ENCODE measurements around the gene ICE2.
"Not testable (repeated sequence)": the region's sequence is repeated elsewhere in the genome, so short reads cannot be mapped to it uniquely, and the experiment has no call there.

ICE2 gene

DNA sequence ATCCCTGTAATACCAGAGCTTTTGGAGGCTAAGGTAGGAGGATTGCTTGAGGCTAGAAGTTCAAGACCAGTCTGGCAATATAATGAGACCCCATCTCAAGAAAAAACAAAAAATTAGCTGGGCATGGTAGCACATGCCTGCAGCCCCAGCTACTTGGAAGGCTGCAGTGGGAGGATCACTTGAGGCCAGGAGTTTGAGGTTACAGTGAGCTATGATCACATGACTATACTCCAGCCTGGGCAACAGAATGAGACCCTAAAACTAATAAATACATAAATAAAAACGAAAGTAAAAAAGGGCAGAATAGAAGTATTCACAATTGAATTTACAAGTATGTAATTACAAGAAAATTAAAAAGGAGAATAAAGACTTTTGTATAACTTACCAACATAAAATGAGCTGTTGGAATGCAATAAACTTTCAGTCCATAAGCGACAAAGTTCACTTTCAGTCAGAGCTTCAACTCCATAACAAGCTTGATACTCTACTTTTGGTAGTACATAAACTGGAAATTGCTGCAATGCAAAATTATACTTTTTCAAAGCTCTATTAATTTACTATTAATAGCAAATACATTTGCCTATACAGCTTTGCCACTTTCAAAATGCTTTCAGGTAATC, 36.8 kb downstream of the ICE2 start:
- DNase-seq = no peak

DNA sequence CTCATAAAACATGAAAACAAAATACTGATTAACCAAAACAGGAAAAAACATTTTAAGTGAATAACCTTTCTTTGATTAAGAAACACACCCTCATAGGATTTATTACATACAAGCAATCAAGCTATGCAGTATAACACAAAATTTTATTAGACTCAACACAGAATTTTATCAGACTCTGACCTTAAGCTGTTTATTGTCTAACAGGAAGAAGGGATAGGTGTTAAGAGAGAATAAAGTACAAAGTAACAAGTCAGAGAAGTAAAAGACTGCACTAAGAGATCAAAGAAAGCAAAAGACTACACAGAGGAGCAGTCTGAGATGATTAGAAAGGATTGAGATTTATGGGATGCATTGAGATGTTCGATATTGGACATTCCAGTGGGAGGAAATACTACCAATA, 37.6 kb downstream of the ICE2 start:
- no peak for DNase-seq

DNA sequence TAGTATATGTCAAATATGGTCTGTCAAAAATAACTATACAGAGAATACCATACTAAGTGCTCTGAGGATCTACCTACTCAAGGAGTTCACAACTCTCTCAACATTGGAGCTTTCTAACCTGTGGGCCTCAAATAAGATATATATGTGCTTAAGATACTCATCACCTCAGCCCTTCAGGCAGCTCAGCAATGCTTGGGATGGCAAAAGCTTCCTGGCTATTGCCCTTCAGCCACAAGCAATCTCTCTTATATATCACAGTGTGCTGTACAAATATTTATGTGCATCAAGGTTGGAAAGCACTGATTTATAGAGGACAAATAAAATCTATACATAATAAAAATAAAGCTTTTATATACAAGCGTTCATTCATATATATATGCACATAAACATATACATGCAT, 40.3 kb downstream of the ICE2 start:
- no peak for DNase-seq

DNA sequence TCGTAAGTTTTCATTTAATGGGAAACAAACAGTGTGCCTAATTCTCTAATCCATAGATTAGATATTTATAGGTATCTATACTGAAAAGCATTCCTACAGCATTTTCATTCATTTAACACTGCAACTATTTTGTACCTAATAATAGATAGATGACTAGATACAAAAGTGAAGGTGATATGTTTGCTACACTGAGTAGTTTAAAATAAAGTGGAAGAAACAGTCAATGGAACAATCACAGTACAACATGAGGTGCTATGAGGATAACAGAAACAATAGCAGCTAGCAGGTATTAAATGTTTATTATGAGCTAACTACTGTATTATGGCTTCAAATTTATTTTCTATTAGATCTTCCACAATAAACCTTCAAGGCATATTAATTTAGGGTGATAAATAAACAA, 50.0 kb downstream of the ICE2 start:
- DNase-seq = no peak

DNA sequence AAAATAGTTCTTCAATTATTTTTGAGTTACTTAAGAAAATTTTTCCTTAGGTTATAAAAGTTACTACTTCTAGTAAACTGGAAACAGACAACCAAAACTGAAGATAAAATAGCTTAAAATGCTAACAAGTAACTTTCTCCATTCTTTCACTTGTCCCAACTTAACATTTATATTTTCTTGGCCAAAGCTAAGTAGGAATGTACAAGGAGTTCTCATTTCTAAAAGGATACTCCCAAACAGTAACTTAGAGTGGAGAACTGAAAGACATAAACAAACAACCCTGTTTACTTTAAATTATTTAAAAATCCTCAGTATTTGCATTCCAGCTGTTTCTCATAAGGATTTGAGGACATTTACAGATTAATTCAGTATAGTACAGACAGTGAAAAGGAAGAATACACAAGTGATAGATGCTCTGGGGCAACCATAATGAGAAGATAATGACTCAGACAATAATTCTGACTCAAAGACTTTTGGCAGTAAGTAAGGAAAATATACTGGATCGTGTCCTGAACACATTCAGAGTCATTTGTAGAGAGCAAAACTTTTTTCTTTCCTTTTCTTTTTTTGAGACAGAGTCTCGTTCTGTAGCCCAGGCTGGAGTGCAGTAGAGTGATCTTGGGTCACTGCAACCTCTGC, 52.0 kb downstream of the ICE2 start:
- DNase-seq = no peak

- DNase-seq = no peak
These were observed 53.5 kb downstream of the ICE2 start for GRCh38 chr15:60425461-60425860.

- no peak for DNase-seq
These were observed 54.9 kb downstream of the ICE2 start for GRCh38 chr15:60424006-60424405.

DNA sequence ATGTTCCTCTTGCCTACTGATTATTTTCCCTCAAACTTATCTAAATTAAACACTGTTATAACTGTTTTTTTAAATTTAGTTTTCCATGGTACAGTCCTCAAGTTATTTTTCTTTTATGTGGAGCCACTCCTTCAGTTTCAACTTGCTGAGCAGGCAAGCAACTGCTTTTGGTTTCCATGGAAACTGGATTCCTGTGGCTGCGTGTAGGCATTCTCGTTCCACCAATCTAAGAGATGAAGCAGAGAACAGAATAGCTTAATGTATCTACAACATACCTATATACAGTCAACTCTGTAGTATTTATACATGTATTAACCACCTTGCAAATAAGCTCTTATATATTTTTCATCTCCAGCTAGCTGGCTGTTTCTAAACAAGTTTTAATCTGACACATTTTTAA, 55.4 kb downstream of the ICE2 start:
- DNase-seq = no peak

GRCh38 chr15:60421544-60421943, 57.4 kb downstream of the ICE2 start:
- no peak for DNase-seq

- no peak for DNase-seq
These were observed 58.7 kb downstream of the ICE2 start for GRCh38 chr15:60420203-60420716.

DNA sequence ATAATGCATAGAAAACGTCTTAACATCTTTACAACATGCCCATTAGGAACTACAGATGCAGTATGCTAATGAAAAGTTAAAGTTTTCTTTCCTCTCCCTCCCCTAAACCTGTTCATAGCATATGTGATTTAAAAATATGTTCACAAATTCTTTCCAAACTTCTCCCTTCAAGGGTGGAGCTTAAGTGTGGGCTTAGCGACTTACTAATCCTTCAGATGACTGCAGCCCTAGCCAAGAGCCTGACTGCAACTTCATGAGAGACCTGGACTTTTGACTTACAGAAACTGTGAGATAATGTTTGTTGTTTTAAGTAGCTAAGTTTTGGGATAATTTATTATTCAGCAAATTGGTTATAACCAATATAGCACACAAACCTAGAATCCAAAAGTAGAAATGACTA, 59.2 kb downstream of the ICE2 start:
- DNase-seq = no peak

GRCh38 chr15:60418096-60418495, 60.8 kb downstream of the ICE2 start:
- no peak for DNase-seq

- DNase-seq = no peak
These were observed 61.8 kb downstream of the ICE2 start for GRCh38 chr15:60417112-60417511.

DNA sequence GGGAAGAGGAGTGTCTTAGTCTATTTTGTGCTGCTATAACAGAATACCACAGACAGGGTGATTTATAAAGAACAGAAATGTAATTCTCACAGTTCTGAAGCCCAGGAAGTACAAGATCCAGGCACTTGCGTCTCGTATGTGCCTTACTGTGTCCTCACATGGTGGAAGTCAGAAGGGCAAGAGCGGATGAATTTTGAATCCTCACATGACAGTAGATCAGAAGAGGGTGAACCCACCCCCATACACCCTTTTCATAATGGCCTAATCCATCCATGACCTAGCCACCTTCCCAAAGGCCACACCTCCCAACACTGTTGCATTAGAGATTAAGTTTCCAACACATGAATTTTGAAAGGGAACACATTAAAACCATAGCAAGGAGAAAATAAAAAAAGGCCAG, 62.5 kb downstream of the ICE2 start:
- no peak for DNase-seq

DNA sequence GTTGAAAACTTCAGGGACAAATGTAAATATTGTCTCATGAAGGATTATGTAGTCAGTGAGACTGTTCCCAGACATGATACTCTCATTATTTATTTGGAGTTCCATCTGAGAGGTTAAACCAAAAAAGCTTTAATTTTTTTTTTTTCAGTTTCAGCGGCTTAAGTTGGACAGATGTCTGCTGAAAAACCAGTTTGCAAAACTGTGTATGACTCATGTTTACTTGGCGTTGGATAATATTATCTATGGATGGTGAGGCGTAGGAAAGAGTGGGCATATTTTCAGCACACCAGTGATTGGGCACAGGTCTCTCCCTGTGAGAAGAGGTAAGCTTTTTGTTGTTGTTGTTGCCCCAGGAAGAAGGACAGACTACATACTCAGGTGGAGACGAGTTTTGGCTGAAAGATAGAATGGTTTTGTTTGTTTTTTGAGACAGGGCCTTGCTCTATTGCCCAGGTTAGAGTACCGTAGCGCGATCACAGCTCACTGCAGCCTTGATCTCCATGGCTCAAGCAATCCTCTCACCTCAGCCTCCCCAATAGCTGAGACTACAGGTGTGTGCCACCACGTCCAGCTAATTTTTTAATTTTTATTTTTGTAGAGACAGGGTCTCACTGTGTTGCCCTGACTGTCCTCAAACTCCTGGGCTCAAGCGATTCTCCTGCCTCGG, 64.8 kb downstream of the ICE2 start:
- no peak for DNase-seq

- no peak for DNase-seq
These were observed 65.6 kb downstream of the ICE2 start for GRCh38 chr15:60413231-60413824.

DNA sequence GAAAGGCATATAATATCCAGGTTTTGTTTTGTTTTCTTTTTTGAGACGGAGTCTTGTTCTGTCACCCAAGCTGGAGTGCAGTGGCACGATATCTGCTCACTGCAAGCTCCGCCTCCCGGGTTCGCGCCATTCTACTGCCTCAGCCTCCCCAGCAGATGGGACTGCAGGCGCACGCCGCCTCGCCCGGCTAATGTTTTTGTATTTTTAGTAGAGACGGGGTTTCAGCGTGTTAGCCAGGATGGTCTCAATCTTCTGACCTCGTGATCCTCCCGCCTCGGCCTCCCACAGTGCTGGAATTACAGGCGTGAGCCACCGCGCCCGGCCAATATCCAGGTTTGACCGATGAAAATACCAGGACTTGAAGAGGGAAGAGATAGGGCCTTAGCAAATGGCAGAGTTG, 66.1 kb downstream of the ICE2 start:
- not testable (repeated sequence) for DNase-seq

- no peak for DNase-seq
These were observed 67.0 kb downstream of the ICE2 start for GRCh38 chr15:60411774-60412425.

- DNase-seq = not testable (repeated sequence)
These were observed 68.6 kb downstream of the ICE2 start for GRCh38 chr15:60410350-60410749.

DNA sequence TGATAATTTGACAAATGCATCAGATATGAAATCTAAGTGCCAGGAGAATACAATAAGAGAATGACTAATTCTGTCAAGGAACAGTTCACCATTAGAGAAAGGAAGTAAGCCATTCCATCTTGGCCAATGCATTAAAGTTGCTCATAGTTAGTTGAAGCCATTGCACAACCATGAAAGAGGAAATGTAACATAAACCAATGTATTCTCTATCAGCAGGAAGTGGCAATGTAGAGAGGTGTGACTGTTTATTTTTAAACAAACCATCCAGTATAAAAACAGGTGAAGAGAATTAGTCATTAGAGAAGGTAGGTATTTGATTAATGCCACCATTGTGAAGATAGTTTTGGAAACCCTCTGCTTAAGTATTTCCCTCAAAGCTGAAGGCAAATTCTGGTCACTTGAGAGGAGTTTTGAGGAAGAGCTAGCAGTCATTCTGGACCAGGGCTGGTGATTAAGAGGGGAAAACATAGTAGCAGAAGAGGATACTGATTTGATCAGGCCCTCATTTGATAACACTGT, 70.4 kb downstream of the ICE2 start:
- no peak for DNase-seq

GRCh38 chr15:60407415-60407805, 71.5 kb downstream of the ICE2 start:
- DNase-seq = no peak

- DNase-seq = no peak
These were observed 72.2 kb downstream of the ICE2 start for GRCh38 chr15:60406513-60407414.

Measured in activated naive CD4-positive, alpha-beta T cell treated with Interleukin-2 at 50 U/mL for 16 hours (primary cell).